HEK293 (cell line): ENCODE measurements around the gene CACNB3.

ENCODE experiments used
- CTCF ChIA-PET: fragments of 350-600 bp; formaldehyde crosslinking; extraction: SDS; loops from one replicate; lab custom pipeline; 2021; ENCODE audit warnings: antibody characterized with exemption; lab: Yijun Ruan, JAX
- POLR2A ChIA-PET: fragments of 300-600 bp; formaldehyde crosslinking; extraction: SDS; loops from one replicate; lab custom pipeline; 2020; ENCODE audit warnings: antibody characterized with exemption, inconsistent platforms; lab: Yijun Ruan, JAX
- H3K27ac ChIP-seq: fragments of 200-500 bp; sonication (Bioruptor generic); 2 replicates; pipeline ENCODE4 v1.5.1; 2014; ENCODE audit warnings: low read depth, low read length, control low read depth, inconsistent platforms; ENCODE audit errors: extremely low read depth
- H3K36me3 ChIP-seq, 2 experiments: fragments of 200-500 bp in 1 of 2; sonication (Bioruptor generic) in 1 of 2; 1 replicate in 1 of 2; 2 replicates in 1 of 2; pipeline ENCODE4 v1.5.1; 2014 to 2017; ENCODE audit warnings: inconsistent platforms in 2 of 2, low read length in 2 of 2; ENCODE audit not compliant: control insufficient read depth in 2 of 2, insufficient read depth in 1 of 2
- H3K4me1 ChIP-seq: fragments of 200-500 bp; sonication (Bioruptor generic); 2 replicates; pipeline ENCODE4 v1.5.1; 2014; ENCODE audit warnings: mild to moderate bottlenecking, low read length, inconsistent platforms; ENCODE audit not compliant: control insufficient read depth, insufficient read depth
- H3K4me3 ChIP-seq: 2 replicates; pipeline ENCODE4 v1.5.1; 2011; ENCODE audit warnings: low read depth, mild to moderate bottlenecking, control low read depth, low read length, moderate library complexity
- H3K9me3 ChIP-seq: fragments of 200-500 bp; sonication (Bioruptor generic); 2 replicates; pipeline ENCODE4 v1.5.1; 2014; ENCODE audit warnings: low read depth, low read length, inconsistent platforms; ENCODE audit not compliant: control insufficient read depth, insufficient read depth
- CTCF ChIP-seq: fragments of 450-650 bp; formaldehyde crosslinking; IDR thresholded peaks from 2 replicates; pipeline ENCODE4 v1.5.1; 2016; ENCODE audit warnings: missing biosample characterization, missing genetic modification characterization
- HIC1 ChIP-seq: fragments of 450-650 bp; formaldehyde crosslinking; IDR thresholded peaks from 2 replicates; pipeline ENCODE4 v1.5.1; 2016; ENCODE audit warnings: missing biosample characterization, missing genetic modification characterization
- IKZF3 ChIP-seq: fragments of 450-650 bp; IDR thresholded peaks from 2 replicates; pipeline ENCODE4 v1.5.0; 2018; ENCODE audit warnings: missing biosample characterization, mild to moderate bottlenecking, missing genetic modification characterization, moderate library complexity
- MEIS1 ChIP-seq: sonication (generic); formaldehyde crosslinking; IDR thresholded peaks from 2 replicates; pipeline ENCODE4 v1.8.1; 2022; ENCODE audit warnings: missing genetic modification reagents, mild to moderate bottlenecking, borderline replicate concordance
- SP3 ChIP-seq: fragments of 450-650 bp; formaldehyde crosslinking; IDR thresholded peaks from 2 replicates; pipeline ENCODE4 v1.5.1; 2016; ENCODE audit warnings: missing biosample characterization, missing genetic modification characterization
- TRIM28 ChIP-seq: IDR thresholded peaks from 2 replicates; pipeline ENCODE4 v1.6.1; 2011; ENCODE audit warnings: low read length, control low read depth, borderline replicate concordance
- ZBTB20 ChIP-seq: fragments of 450-650 bp; formaldehyde crosslinking; IDR thresholded peaks from 2 replicates; pipeline ENCODE4 v1.5.1; 2016; ENCODE audit warnings: missing biosample characterization, missing genetic modification characterization
- ZNF138 ChIP-seq: fragments of 450-650 bp; formaldehyde crosslinking; IDR thresholded peaks from 2 replicates; pipeline ENCODE4 v1.5.1; 2016; ENCODE audit warnings: missing biosample characterization, missing genetic modification characterization, borderline replicate concordance
- ZNF266 ChIP-seq: fragments of 450-650 bp; formaldehyde crosslinking; IDR thresholded peaks from 2 replicates; pipeline ENCODE4 v1.5.1; 2016; ENCODE audit warnings: missing biosample characterization, missing genetic modification characterization, low read depth
- ZNF510 ChIP-seq: fragments of 450-650 bp; formaldehyde crosslinking; IDR thresholded peaks from 2 replicates; pipeline ENCODE4 v1.5.1; 2018; ENCODE audit warnings: mild to moderate bottlenecking, missing genetic modification characterization, missing biosample characterization; ENCODE audit not compliant: insufficient replicate concordance
- ZNF692 ChIP-seq: fragments of 450-650 bp; formaldehyde crosslinking; IDR thresholded peaks from 2 replicates; pipeline ENCODE4 v1.5.1; 2016; ENCODE audit warnings: missing biosample characterization, missing genetic modification characterization

Gene CACNB3

GRCh38 chr12:48810903-48811431 is 7.3 kb upstream of the CACNB3 start (continued):
- no peak for TF ChIP-seq HIC1 (tag by site-specific recombination)

- Histone ChIP-seq H3K36me3 (no peaks in the 10 kb centered on the region), H3K9me3 (no peaks in the 10 kb centered on the region), H3K4me1 (peaks cover 3% of the 10 kb centered on the region; the same call in 1 of the 2 replicates), H3K4me3 (no peak overlapping the region)
- POLR2A ChIA-PET, result interaction anchor here (0.7 kb wide), 1 partner anchor 18 kb away, joined by 3 read pairs; no protein-coding TSS in a partner anchor
- CTCF ChIA-PET, result interaction anchor here (0.6 to 7.1 kb wide), 5 partner anchors 11 to 531 kb away, joined by 3 to 53 read pairs (median 3); no protein-coding TSS in a partner anchor
- TF ChIP-seq MEIS1 (CRISPR knock-in tag) (no peak), TRIM28 (no peak), ZBTB20 (no peak), ZNF692 (tag by site-specific recombination) (no peak)
- TF ChIP-seq, all 188 proteins: peak for 0
- H3K27ac ChIP-seq, result no peak overlapping the region
Observed at GRCh38 chr12:48811437-48812090, 6.7 kb upstream of the CACNB3 start.

- Histone ChIP-seq H3K9me3 (no peaks in the 10 kb centered on the region), H3K27ac (no peak overlapping the region), H3K4me3 (no peak overlapping the region), H3K4me1 (peaks cover 3% of the 10 kb centered on the region; the same call in 1 of the 2 replicates), H3K36me3 (no peaks in the 10 kb centered on the region)
- ChIA-PET POLR2A (interaction anchor here (0.6 to 0.7 kb wide), 2 partner anchors 17 to 108 kb away, joined by 3 to 5 read pairs; no protein-coding TSS in a partner anchor), CTCF (interaction anchor here (0.5 to 7.1 kb wide), 7 partner anchors 11 to 276 kb away, joined by 3 to 53 read pairs (median 4); no protein-coding TSS in a partner anchor)
- TF ChIP-seq IKZF3, result no peak
- no peak for TF ChIP-seq CTCF
- TF ChIP-seq ZNF510 (tag by site-specific recombination), result no peak
- no peak for TF ChIP-seq ZNF138 (tag by site-specific recombination)
- TF ChIP-seq SP3, result no peak
- no peak for TF ChIP-seq ZNF266 (tag by site-specific recombination)
Observed at GRCh38 chr12:48812389-48812788, 5.9 kb upstream of the CACNB3 start.
